Subcutaneous adipose tissue (tissue), 4 donors: Measurements from ENCODE around the gene MCC. TPM values are rescaled to one million over a fixed set of nuclear protein-coding genes. Genes with fewer than 3 reads are reported as not detected.

ENCODE experiments used
- total RNA-seq, 4 donors: library from RNA; depleted of rRNA; stranded (reverse); fragments of >200 nt; gene quantifications; one replicate each; pipeline ENCODE4 v1.1.0, GENCODE V29; 2016
- TF ChIP-seq, protein P1 (sequence below): fragments of 450-650 bp; IDR thresholded peaks from one replicate; pipeline ENCODE4 v1.5.1; 2016; ENCODE audit warnings: low read depth, mild to moderate bottlenecking, control low read depth, antibody characterized with exemption, moderate library complexity

The MCC gene
- total RNA-seq, 4 donors from 2014 or later, result 15.0 to 57.3 (median 23.7) TPM

DNA sequence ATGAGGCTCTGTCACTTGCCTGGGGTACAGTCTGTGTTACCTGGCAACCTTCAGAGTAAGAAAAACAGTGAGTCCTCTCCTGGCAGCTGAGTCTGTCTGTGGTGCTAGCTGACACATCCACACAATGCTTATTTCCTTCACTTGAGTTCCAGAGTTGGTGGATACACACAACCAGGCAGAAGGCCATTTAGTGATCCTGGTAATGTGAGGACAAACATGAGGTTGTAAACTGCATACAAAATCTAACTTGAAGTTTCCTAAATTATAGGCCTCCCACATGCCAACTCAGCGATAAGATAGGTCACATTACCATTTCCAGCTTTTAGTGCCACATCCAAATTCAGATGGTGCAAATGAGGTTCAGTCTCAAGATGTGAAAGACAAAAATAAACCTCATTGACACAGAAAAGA lies 386.1 kb downstream of the MCC start:
- TF ChIP-seq, protein P1, sequence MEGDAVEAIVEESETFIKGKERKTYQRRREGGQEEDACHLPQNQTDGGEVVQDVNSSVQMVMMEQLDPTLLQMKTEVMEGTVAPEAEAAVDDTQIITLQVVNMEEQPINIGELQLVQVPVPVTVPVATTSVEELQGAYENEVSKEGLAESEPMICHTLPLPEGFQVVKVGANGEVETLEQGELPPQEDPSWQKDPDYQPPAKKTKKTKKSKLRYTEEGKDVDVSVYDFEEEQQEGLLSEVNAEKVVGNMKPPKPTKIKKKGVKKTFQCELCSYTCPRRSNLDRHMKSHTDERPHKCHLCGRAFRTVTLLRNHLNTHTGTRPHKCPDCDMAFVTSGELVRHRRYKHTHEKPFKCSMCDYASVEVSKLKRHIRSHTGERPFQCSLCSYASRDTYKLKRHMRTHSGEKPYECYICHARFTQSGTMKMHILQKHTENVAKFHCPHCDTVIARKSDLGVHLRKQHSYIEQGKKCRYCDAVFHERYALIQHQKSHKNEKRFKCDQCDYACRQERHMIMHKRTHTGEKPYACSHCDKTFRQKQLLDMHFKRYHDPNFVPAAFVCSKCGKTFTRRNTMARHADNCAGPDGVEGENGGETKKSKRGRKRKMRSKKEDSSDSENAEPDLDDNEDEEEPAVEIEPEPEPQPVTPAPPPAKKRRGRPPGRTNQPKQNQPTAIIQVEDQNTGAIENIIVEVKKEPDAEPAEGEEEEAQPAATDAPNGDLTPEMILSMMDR, result no peak

- TF ChIP-seq, protein P1, result no peak
Measured at GRCh38 chr5:113100981-113101380, 387.3 kb downstream of the MCC start.

GRCh38 chr5:113099822-113100221 lies 388.4 kb downstream of the MCC start:
- TF ChIP-seq, protein P1, result no peak

- TF ChIP-seq, protein P1, result no peak
Measured at GRCh38 chr5:113098378-113098777, 389.9 kb downstream of the MCC start.

- TF ChIP-seq, protein P1, result no peak
Measured at GRCh38 chr5:113095831-113096230, 392.4 kb downstream of the MCC start.

DNA sequence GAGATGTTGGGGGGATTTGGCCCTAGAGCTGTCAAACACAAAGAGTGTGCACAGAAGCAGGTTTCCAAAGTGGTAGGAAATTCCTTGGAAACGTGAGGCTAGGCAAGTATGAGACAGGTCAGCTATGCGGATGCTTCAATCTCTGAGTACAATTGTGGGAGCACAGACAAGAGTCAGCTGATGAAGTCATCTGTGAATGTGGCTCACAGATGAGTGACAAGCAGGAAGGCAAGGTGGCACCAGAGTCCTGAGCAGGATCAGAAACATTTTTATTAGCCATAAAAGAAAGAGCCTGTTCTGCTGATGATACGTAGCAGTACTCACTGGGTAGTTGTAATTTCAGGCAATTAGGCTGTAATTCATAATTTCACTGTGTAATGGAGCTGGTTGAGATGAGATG lies 394.7 kb downstream of the MCC start:
- TF ChIP-seq, protein P1, result no peak

DNA sequence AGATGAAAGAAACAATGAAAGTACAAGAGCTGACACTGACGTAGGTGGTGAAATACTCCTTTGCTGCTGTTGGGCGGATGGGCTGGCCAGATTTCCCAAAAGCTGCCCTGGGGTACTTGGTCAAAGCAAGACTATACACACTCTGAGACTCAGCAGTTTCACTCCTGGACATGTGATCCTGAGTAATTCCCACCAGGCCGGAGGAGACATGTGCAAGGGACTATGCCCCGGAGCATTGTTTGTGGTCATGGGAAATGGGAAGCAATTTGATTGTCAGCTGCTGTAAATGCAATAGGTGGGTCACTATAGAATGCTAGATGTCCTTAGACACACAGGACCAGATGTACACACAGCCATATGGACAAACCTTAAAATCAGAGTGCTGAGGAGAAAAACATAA lies 395.6 kb downstream of the MCC start:
- TF ChIP-seq, protein P1, result no peak

- TF ChIP-seq, protein P1, result no peak
Measured at GRCh38 chr5:113091622-113092021, 396.6 kb downstream of the MCC start.
